Activated naive CD8-positive, alpha-beta T cell treated with anti-CD3 and anti-CD28 coated beads, Interleukin-2, amount 50 U/mL, for 24 hours (primary cell): ENCODE results near the gene CRB1.

Experiments used
- ATAC-seq: fragments of 150-1000 bp; cut with Tn5 transposase; one replicate; pipeline ENCODE4 v1.10.0; 2021
- DNase-seq: peaks from one replicate; pipeline ENCODE4 v3.0.0; 2021
- H3K27ac Mint-ChIP-seq: one replicate; pipeline ENCODE4 v1.8.0; 2021; ENCODE audit warnings: mild to moderate bottlenecking, mixed read lengths
- H3K27me3 Mint-ChIP-seq: one replicate; pipeline ENCODE4 v1.8.0; 2021; ENCODE audit warnings: mixed read lengths
- H3K36me3 Mint-ChIP-seq: one replicate; pipeline ENCODE4 v1.8.0; 2021; ENCODE audit warnings: low read depth, mixed read lengths
- H3K4me1 Mint-ChIP-seq: one replicate; pipeline ENCODE4 v1.8.0; 2021; ENCODE audit warnings: mixed read lengths
- H3K4me3 Mint-ChIP-seq: one replicate; pipeline ENCODE4 v1.8.0; 2021; ENCODE audit warnings: mild to moderate bottlenecking, moderate library complexity, mixed read lengths
- H3K9me3 Mint-ChIP-seq: one replicate; pipeline ENCODE4 v1.8.0; 2021; ENCODE audit warnings: mixed read lengths

Gene CRB1

GRCh38 chr1:197277166-197277565 lies 9.1 kb downstream of the CRB1 start:
- Mint-ChIP-seq H3K36me3 (no peaks in the 10 kb centered on the region), H3K9me3 (no peaks in the 10 kb centered on the region), H3K4me1 (no peaks in the 10 kb centered on the region), H3K4me3 (no peak overlapping the region), H3K27me3 (peaks cover 1% of the 10 kb centered on the region), H3K27ac (no peak overlapping the region)
- ATAC-seq (no peak), DNase-seq (no peak)

GRCh38 chr1:197284325-197284724 lies 16.3 kb downstream of the CRB1 start:
- no peak for DNase-seq
- Mint-ChIP-seq H3K27ac (no peak overlapping the region), H3K4me1 (peaks cover 4% of the 10 kb centered on the region), H3K4me3 (no peak overlapping the region), H3K36me3 (no peaks in the 10 kb centered on the region), H3K9me3 (no peaks in the 10 kb centered on the region), H3K27me3 (no peaks in the 10 kb centered on the region)
- no peak for ATAC-seq

GRCh38 chr1:197284966-197285365 lies 16.9 kb downstream of the CRB1 start:
- no peaks in the 10 kb centered on the region for H3K9me3 Mint-ChIP-seq
- no peak overlapping the region for H3K27ac Mint-ChIP-seq
- no peak for ATAC-seq
- H3K4me3 Mint-ChIP-seq = no peak overlapping the region
- H3K4me1 Mint-ChIP-seq = peaks cover 4% of the 10 kb centered on the region
- peaks cover 2% of the 10 kb centered on the region for H3K27me3 Mint-ChIP-seq
- H3K36me3 Mint-ChIP-seq = no peaks in the 10 kb centered on the region
- no peak for DNase-seq

GRCh38 chr1:197285526-197286205 lies 17.6 kb downstream of the CRB1 start:
- H3K27ac Mint-ChIP-seq = no peak overlapping the region
- no peak overlapping the region for H3K4me3 Mint-ChIP-seq
- DNase-seq (no peak), ATAC-seq (no peak)
- H3K9me3 Mint-ChIP-seq = no peaks in the 10 kb centered on the region
- no peaks in the 10 kb centered on the region for H3K36me3 Mint-ChIP-seq
- H3K27me3 Mint-ChIP-seq = peaks cover 2% of the 10 kb centered on the region
- H3K4me1 Mint-ChIP-seq = peaks cover 4% of the 10 kb centered on the region

GRCh38 chr1:197286634-197287033 lies 18.6 kb downstream of the CRB1 start:
- no peak for DNase-seq
- H3K4me1 Mint-ChIP-seq = peaks cover 4% of the 10 kb centered on the region
- no peak overlapping the region for H3K27ac Mint-ChIP-seq
- no peaks in the 10 kb centered on the region for H3K36me3 Mint-ChIP-seq
- H3K4me3 Mint-ChIP-seq = no peak overlapping the region
- H3K27me3 Mint-ChIP-seq = peaks cover 2% of the 10 kb centered on the region
- no peaks in the 10 kb centered on the region for H3K9me3 Mint-ChIP-seq
- ATAC-seq = no peak

GRCh38 chr1:197287863-197288262 lies 19.8 kb downstream of the CRB1 start:
- Mint-ChIP-seq H3K27me3 (peaks cover 2% of the 10 kb centered on the region), H3K4me1 (peaks cover 4% of the 10 kb centered on the region), H3K4me3 (no peak overlapping the region), H3K36me3 (no peaks in the 10 kb centered on the region), H3K9me3 (peaks cover under 1% of the 10 kb centered on the region), H3K27ac (no peak overlapping the region)
- DNase-seq = no peak
- ATAC-seq = no peak

- Mint-ChIP-seq H3K9me3 (no peaks in the 10 kb centered on the region), H3K27me3 (peaks cover 8% of the 10 kb centered on the region), H3K4me3 (no peak overlapping the region), H3K27ac (no peak overlapping the region), H3K4me1 (no peaks in the 10 kb centered on the region), H3K36me3 (no peaks in the 10 kb centered on the region)
- DNase-seq = no peak
- ATAC-seq = no peak
These were observed 34.7 kb downstream of the CRB1 start for GRCh38 chr1:197302775-197303174.

- Mint-ChIP-seq H3K36me3 (no peaks in the 10 kb centered on the region), H3K27me3 (peaks cover 8% of the 10 kb centered on the region), H3K4me3 (no peak overlapping the region), H3K27ac (no peak overlapping the region), H3K9me3 (no peaks in the 10 kb centered on the region), H3K4me1 (no peaks in the 10 kb centered on the region)
- DNase-seq = no peak
- ATAC-seq = no peak
These were observed 35.4 kb downstream of the CRB1 start for GRCh38 chr1:197303463-197303862.

- Mint-ChIP-seq H3K4me3 (no peak overlapping the region), H3K36me3 (no peaks in the 10 kb centered on the region), H3K4me1 (no peaks in the 10 kb centered on the region), H3K9me3 (no peaks in the 10 kb centered on the region), H3K27ac (no peak overlapping the region), H3K27me3 (peaks cover 8% of the 10 kb centered on the region)
- DNase-seq = no peak
- no peak for ATAC-seq
These were observed 36.7 kb downstream of the CRB1 start for GRCh38 chr1:197304638-197305200.

- no peaks in the 10 kb centered on the region for H3K4me1 Mint-ChIP-seq
- H3K9me3 Mint-ChIP-seq = no peaks in the 10 kb centered on the region
- ATAC-seq (no peak), DNase-seq (no peak)
- peaks cover 8% of the 10 kb centered on the region for H3K27me3 Mint-ChIP-seq
- no peak overlapping the region for H3K4me3 Mint-ChIP-seq
- no peak overlapping the region for H3K27ac Mint-ChIP-seq
- H3K36me3 Mint-ChIP-seq = no peaks in the 10 kb centered on the region
These were observed 37.9 kb downstream of the CRB1 start for GRCh38 chr1:197305925-197306324.

- no peaks in the 10 kb centered on the region for H3K4me1 Mint-ChIP-seq
- DNase-seq (no peak), ATAC-seq (no peak)
- H3K27ac Mint-ChIP-seq = no peak overlapping the region
- H3K36me3 Mint-ChIP-seq = no peaks in the 10 kb centered on the region
- peaks cover 8% of the 10 kb centered on the region for H3K27me3 Mint-ChIP-seq
- H3K4me3 Mint-ChIP-seq = no peak overlapping the region
- no peaks in the 10 kb centered on the region for H3K9me3 Mint-ChIP-seq
These were observed 38.5 kb downstream of the CRB1 start for GRCh38 chr1:197306381-197307062.

GRCh38 chr1:197307136-197307535 lies 39.1 kb downstream of the CRB1 start:
- no peak overlapping the region for H3K27ac Mint-ChIP-seq
- no peaks in the 10 kb centered on the region for H3K4me1 Mint-ChIP-seq
- no peaks in the 10 kb centered on the region for H3K36me3 Mint-ChIP-seq
- no peak overlapping the region for H3K4me3 Mint-ChIP-seq
- H3K27me3 Mint-ChIP-seq = peaks cover 4% of the 10 kb centered on the region
- no peaks in the 10 kb centered on the region for H3K9me3 Mint-ChIP-seq
- ATAC-seq (no peak), DNase-seq (no peak)

- Mint-ChIP-seq H3K36me3 (no peaks in the 10 kb centered on the region), H3K27me3 (peaks cover 4% of the 10 kb centered on the region), H3K4me1 (no peaks in the 10 kb centered on the region), H3K27ac (no peak overlapping the region), H3K4me3 (no peak overlapping the region), H3K9me3 (no peaks in the 10 kb centered on the region)
- DNase-seq (no peak), ATAC-seq (no peak)
These were observed 39.5 kb downstream of the CRB1 start for GRCh38 chr1:197307551-197307950.

GRCh38 chr1:197311081-197311480 lies 43.0 kb downstream of the CRB1 start:
- no peaks in the 10 kb centered on the region for H3K36me3 Mint-ChIP-seq
- DNase-seq (no peak), ATAC-seq (no peak)
- no peaks in the 10 kb centered on the region for H3K27me3 Mint-ChIP-seq
- no peak overlapping the region for H3K4me3 Mint-ChIP-seq
- no peaks in the 10 kb centered on the region for H3K4me1 Mint-ChIP-seq
- no peaks in the 10 kb centered on the region for H3K9me3 Mint-ChIP-seq
- no peak overlapping the region for H3K27ac Mint-ChIP-seq

- Mint-ChIP-seq H3K4me3 (no peak overlapping the region), H3K4me1 (no peaks in the 10 kb centered on the region), H3K36me3 (no peaks in the 10 kb centered on the region), H3K27me3 (no peaks in the 10 kb centered on the region), H3K27ac (no peak overlapping the region), H3K9me3 (no peaks in the 10 kb centered on the region)
- DNase-seq (no peak), ATAC-seq (no peak)
These were observed 44.1 kb downstream of the CRB1 start for GRCh38 chr1:197312163-197312562.
